ENCODE data around the gene ZDHHC17.

DNA sequence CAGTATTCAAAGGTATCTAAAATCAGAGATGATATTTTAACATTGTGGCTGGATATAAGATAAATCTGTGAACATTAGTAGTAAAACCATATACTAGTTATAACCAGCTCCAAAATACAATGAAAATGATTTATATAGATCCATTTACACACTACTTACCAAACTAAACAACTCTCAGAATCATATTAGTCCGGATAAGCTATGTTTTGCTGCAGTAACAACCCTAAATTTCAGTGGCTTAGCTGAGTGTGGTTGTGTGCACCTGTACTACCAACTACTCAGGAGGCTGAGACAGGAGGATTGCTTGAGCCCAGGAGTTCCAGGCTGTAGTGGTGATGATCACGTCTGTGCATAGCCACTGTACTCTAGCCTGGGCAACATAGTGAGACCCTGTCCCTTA, 23.8 kb downstream of the ZDHHC17 start:
- TF ChIP-seq CTCF (IDR thresholded peaks at IDR 0.05) (no peak), POLR2A (IDR thresholded peaks at IDR 0.05) (no peak)

All from uterus (tissue), 2 donors.